HCT116 (cell line): ENCODE data around the gene BEST4. TPM values are rescaled to one million over a fixed set of nuclear protein-coding genes. Genes with fewer than 3 reads are reported as not detected.

Source experiments
- ATAC-seq: fragments of 200-7000 bp; cut with Tn5 transposase; 2 replicates; pipeline ENCODE4 v1.9.1; 2020; ENCODE audit warnings: mild to moderate bottlenecking, moderate library complexity
- BruUV-seq: library from RNA; stranded (reverse); fragments of 400-500 nt; replicated peaks from 2 replicates; lab custom pipeline; 2021; lab: Mats Ljungman, UMichigan
- CTCF ChIA-PET: fragments of 300-600 bp; sonication (Branson Sonifier 250); formaldehyde crosslinking; loops from one replicate; lab custom pipeline; 2021; ENCODE audit warnings: antibody characterized with exemption; lab: Charles Lee
- POLR2A ChIA-PET: fragments of 300-600, 350-600 bp; sonication (Branson Sonifier 250); formaldehyde crosslinking; loops from one replicate; lab custom pipeline; 2021; ENCODE audit warnings: antibody characterized with exemption; lab: Charles Lee
- RAD21 ChIA-PET, 2 experiments: fragments of 300-600 bp; sonication (Branson Sonifier 250); formaldehyde crosslinking; loops; one replicate each; lab custom pipeline; 2023; ENCODE audit warnings: low total read pairs in 2 of 2; ENCODE audit not compliant: uncharacterized antibody in 2 of 2, unreplicated experiment in 2 of 2, low non-redundant PET in 1 of 2; lab: Charles Lee
- DNase-seq: peaks from one replicate; pipeline ENCODE4 v3.0.0-alpha.2; 2010; ENCODE audit warnings: low read depth, low spot score
- H2AFZ ChIP-seq: fragments of 200-600 bp; shearing (Covaris generic), sonication (generic); 2 replicates; pipeline ENCODE4 v1.6.1; 2017; ENCODE audit warnings: low read depth, mixed run types, mixed read lengths, antibody characterized with exemption, low read length; ENCODE audit not compliant: poor library complexity, severe bottlenecking
- H3K27ac ChIP-seq: 2 replicates; pipeline ENCODE4 v1.5.1; 2012; ENCODE audit warnings: low read depth, low read length
- H3K27me3 ChIP-seq: fragments of 200-600 bp; sonication (generic); 2 replicates; pipeline ENCODE4 v1.6.1; 2016; ENCODE audit warnings: mixed run types, low read length, mixed read lengths; ENCODE audit not compliant: insufficient read depth
- H3K36me3 ChIP-seq, 2 experiments: fragments of 200-500 bp in 1 of 2; fragments of 200-600 bp in 1 of 2; sonication (Bioruptor generic) in 1 of 2; sonication (generic) in 1 of 2; 2 replicates each; pipeline versions ENCODE4 v1.5.1 to v1.6.1; 2014 to 2016; ENCODE audit warnings: low read length in 2 of 2, inconsistent platforms in 1 of 2, mixed read lengths in 1 of 2, mixed run types in 1 of 2; ENCODE audit not compliant: insufficient read depth in 2 of 2, control insufficient read depth in 1 of 2
- H3K4me1 ChIP-seq, 2 experiments: fragments of 200-600 bp in 1 of 2; sonication (generic) in 1 of 2; 2 replicates each; pipeline versions ENCODE4 v1.5.1 to v1.6.1; 2012 to 2017; ENCODE audit warnings: low read length in 2 of 2, inconsistent platforms in 1 of 2, mild to moderate bottlenecking in 1 of 2, mixed read lengths in 1 of 2, mixed run types in 1 of 2, moderate library complexity in 1 of 2; ENCODE audit not compliant: insufficient read depth in 2 of 2, control insufficient read depth in 1 of 2
- H3K4me2 ChIP-seq: fragments of 200-600 bp; sonication (generic); 2 replicates; pipeline ENCODE4 v1.6.1; 2017; ENCODE audit warnings: mixed run types, low read length, mixed read lengths
- H3K4me3 ChIP-seq, 2 experiments: fragments of 200-600 bp in 1 of 2; sonication (generic) in 1 of 2; replicated peaks in 1 of 2; 2 replicates each; pipeline ENCODE4 v1.5.1; 2011 to 2016; ENCODE audit warnings: low read length in 2 of 2, control low read depth in 1 of 2, low read depth in 1 of 2, mild to moderate bottlenecking in 1 of 2, mixed read lengths in 1 of 2, mixed run types in 1 of 2
- H3K79me2 ChIP-seq: fragments of 200-600 bp; sonication (generic); 2 replicates; pipeline ENCODE4 v1.6.1; 2017; ENCODE audit warnings: mild to moderate bottlenecking, mixed run types, low read length, moderate library complexity, mixed read lengths; ENCODE audit not compliant: insufficient read depth
- H3K9ac ChIP-seq: fragments of 200-600 bp; sonication (generic); 2 replicates; pipeline ENCODE4 v1.6.1; 2016; ENCODE audit warnings: low read length, mixed read lengths
- H3K9me2 ChIP-seq: fragments of 200-600 bp; sonication (generic), shearing (Covaris generic); 2 replicates; pipeline ENCODE4 v1.6.1; 2017; ENCODE audit warnings: mixed run types, mild to moderate bottlenecking, moderate library complexity; ENCODE audit not compliant: insufficient read depth
- H3K9me3 ChIP-seq, 2 experiments: fragments of 200-500 bp in 1 of 2; fragments of 200-600 bp in 1 of 2; sonication (Bioruptor generic) in 1 of 2; sonication (generic) in 1 of 2; 2 replicates each; pipeline ENCODE4 v1.6.1; 2014 to 2017; ENCODE audit warnings: low read length in 2 of 2, mixed read lengths in 2 of 2, inconsistent platforms in 1 of 2, low read depth in 1 of 2, mild to moderate bottlenecking in 1 of 2, mixed run types in 1 of 2, moderate library complexity in 1 of 2; ENCODE audit not compliant: control insufficient read depth in 1 of 2, insufficient read depth in 1 of 2
- H4K20me1 ChIP-seq: fragments of 200-600 bp; sonication (generic), shearing (Covaris generic); 2 replicates; pipeline ENCODE4 v1.6.1; 2017; ENCODE audit warnings: mixed run types, mild to moderate bottlenecking, moderate library complexity; ENCODE audit not compliant: insufficient read depth
- ELF1 ChIP-seq: IDR thresholded peaks from 2 replicates; pipeline ENCODE4 v1.6.1; 2012; ENCODE audit warnings: low read depth, borderline replicate concordance
- EZH2 ChIP-seq: fragments of 200-600 bp; sonication (generic); IDR thresholded peaks from 2 replicates; pipeline ENCODE4 v1.6.1; 2017; ENCODE audit warnings: antibody characterized with exemption, mixed run types
- EZH2phosphoT487 ChIP-seq: fragments of 200-600 bp; IDR thresholded peaks from 2 replicates; pipeline ENCODE4 v1.6.1; 2018; ENCODE audit warnings: antibody characterized with exemption, borderline replicate concordance
- FOSL1 ChIP-seq: IDR thresholded peaks from 2 replicates; pipeline ENCODE4 v1.6.1; 2012; ENCODE audit warnings: low read depth
- JUND ChIP-seq: IDR thresholded peaks from 2 replicates; pipeline ENCODE4 v1.6.1; 2012
- POLR2A ChIP-seq: IDR thresholded peaks from 2 replicates; pipeline ENCODE4 v1.7.0; 2011; ENCODE audit warnings: borderline replicate concordance; ENCODE audit not compliant: insufficient read depth, insufficient read length; ENCODE audit errors: extremely low read depth
- REST ChIP-seq: IDR thresholded peaks from 2 replicates; pipeline ENCODE4 v1.6.1; 2012; ENCODE audit warnings: low read depth
- SIN3A ChIP-seq: IDR thresholded peaks from 2 replicates; pipeline ENCODE4 v1.6.1; 2012; ENCODE audit warnings: low read depth
- SP1 ChIP-seq: IDR thresholded peaks from 2 replicates; pipeline ENCODE4 v1.6.1; 2012; ENCODE audit warnings: low read depth
- SRF ChIP-seq: IDR thresholded peaks from 2 replicates; pipeline ENCODE4 v1.6.1; 2012; ENCODE audit warnings: low read depth
- TCF7L2 ChIP-seq: IDR thresholded peaks from 2 replicates; pipeline ENCODE4 v1.7.0; 2011; ENCODE audit warnings: borderline replicate concordance, inconsistent platforms; ENCODE audit not compliant: insufficient read depth, insufficient read length; ENCODE audit errors: extremely low read depth
- YY1 ChIP-seq: IDR thresholded peaks from 2 replicates; pipeline ENCODE4 v1.6.1; 2011; ENCODE audit warnings: low read length, low read depth, moderate library complexity, mild to moderate bottlenecking; ENCODE audit not compliant: insufficient replicate concordance; ENCODE audit errors: extremely low read depth
- ZFX ChIP-seq: fragments of 450-650 bp; IDR thresholded peaks from 2 replicates; pipeline ENCODE4 v1.6.1; 2017
- ZNF274 ChIP-seq: fragments of 200-500 bp; sonication (Bioruptor generic); IDR thresholded peaks from 2 replicates; pipeline ENCODE4 v1.6.1; 2014; ENCODE audit warnings: mild to moderate bottlenecking, low read depth, low read length, inconsistent platforms
- intact Hi-C: fragments of 100-400 bp; cut with micrococcal nuclease; formaldehyde crosslinking; loops from 2 replicates; pipeline ENCODE4 v1.10.0; 2022
- total RNA-seq: library from RNA; stranded (reverse); gene quantifications from one replicate; pipeline ENCODE4 v1.2.1, GENCODE V29; 2021; ENCODE audit not compliant: unreplicated experiment
- TF ChIP-seq, protein P1 (sequence below): IDR thresholded peaks from 2 replicates; pipeline ENCODE4 v1.6.1; 2011; ENCODE audit warnings: mild to moderate bottlenecking, low read length, moderate library complexity; ENCODE audit not compliant: insufficient replicate concordance; ENCODE audit errors: extremely low read depth
- TF ChIP-seq, protein P2 (sequence below), 3 experiments: fragments of 200-600 bp in 1 of 3; sonication (generic) in 1 of 3; IDR thresholded peaks in 2 of 3; conservative IDR thresholded peaks in 1 of 3; 2 replicates each; pipeline ENCODE4 v1.5.1; 2012 to 2017; ENCODE audit warnings: low read depth in 2 of 3, low read length in 2 of 3, antibody characterized with exemption in 1 of 3, borderline replicate concordance in 1 of 3, control low read depth in 1 of 3, mild to moderate bottlenecking in 1 of 3, mixed read lengths in 1 of 3, mixed run types in 1 of 3, moderate library complexity in 1 of 3; ENCODE audit not compliant: insufficient read depth in 1 of 3
- TF ChIP-seq, protein P3 (sequence below): IDR thresholded peaks from 2 replicates; pipeline ENCODE4 v1.6.1; 2012
- TF ChIP-seq, protein P4 (sequence below): IDR thresholded peaks from 2 replicates; pipeline ENCODE4 v1.6.1; 2012

Gene BEST4
- total RNA-seq, 1 experiment from 2014 or later = 0.52 TPM

GRCh38 chr1:44817771-44818495 lies 30.0 kb upstream of the BEST4 start:
- ChIA-PET POLR2A (interaction anchor here (0.8 to 9.1 kb wide), 10 partner anchors 10 to 97 kb away, joined by 3 to 200 read pairs (median 47); partner anchors contain the start of genes BEST4, BTBD19, DYNLT4 and PLK3), CTCF (interaction anchor here (0.9 to 1.8 kb wide), 3 partner anchors 9 to 24 kb away, joined by 4 to 8 read pairs (median 7); partner anchors contain the start of genes BTBD19 and PLK3), RAD21 (interaction anchor here (0.7 to 0.9 kb wide), 2 partner anchors 21 to 25 kb away, joined by 3 read pairs; no protein-coding TSS in a partner anchor)
- intact Hi-C loops = no loop called here
- H3K9me2 ChIP-seq = no peaks in the 10 kb centered on the region
- no peaks in the 10 kb centered on the region for H4K20me1 ChIP-seq
- BruUV-seq = no TSS peak
- 0 out of 2 replicates have a peak overlapping the region, but pooled peaks have one; percentile 22 for H3K27ac ChIP-seq
- H3K36me3 ChIP-seq = no peaks in the 10 kb centered on the region
- H3K4me2 ChIP-seq = no peak overlapping the region
- H3K79me2 ChIP-seq = no peaks in the 10 kb centered on the region
- ATAC-seq (no peak), DNase-seq (no peak)
- H2AFZ ChIP-seq = no peak overlapping the region
- no peak overlapping the region for H3K4me3 ChIP-seq
- H3K4me1 ChIP-seq = peaks cover 11 to 39% of the 10 kb centered on the region in 2 experiments
- H3K27me3 ChIP-seq = no peaks in the 10 kb centered on the region
- no peak for TF ChIP-seq SIN3A
- no peak for TF ChIP-seq FOSL1
- no peak for TF ChIP-seq YY1
- TF ChIP-seq ZNF274 = no peak
- no peak for TF ChIP-seq ELF1
- no peak for TF ChIP-seq SP1
- TF ChIP-seq, protein P1, sequence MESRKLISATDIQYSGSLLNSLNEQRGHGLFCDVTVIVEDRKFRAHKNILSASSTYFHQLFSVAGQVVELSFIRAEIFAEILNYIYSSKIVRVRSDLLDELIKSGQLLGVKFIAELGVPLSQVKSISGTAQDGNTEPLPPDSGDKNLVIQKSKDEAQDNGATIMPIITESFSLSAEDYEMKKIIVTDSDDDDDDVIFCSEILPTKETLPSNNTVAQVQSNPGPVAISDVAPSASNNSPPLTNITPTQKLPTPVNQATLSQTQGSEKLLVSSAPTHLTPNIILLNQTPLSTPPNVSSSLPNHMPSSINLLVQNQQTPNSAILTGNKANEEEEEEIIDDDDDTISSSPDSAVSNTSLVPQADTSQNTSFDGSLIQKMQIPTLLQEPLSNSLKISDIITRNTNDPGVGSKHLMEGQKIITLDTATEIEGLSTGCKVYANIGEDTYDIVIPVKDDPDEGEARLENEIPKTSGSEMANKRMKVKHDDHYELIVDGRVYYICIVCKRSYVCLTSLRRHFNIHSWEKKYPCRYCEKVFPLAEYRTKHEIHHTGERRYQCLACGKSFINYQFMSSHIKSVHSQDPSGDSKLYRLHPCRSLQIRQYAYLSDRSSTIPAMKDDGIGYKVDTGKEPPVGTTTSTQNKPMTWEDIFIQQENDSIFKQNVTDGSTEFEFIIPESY = no peak
- no peak for TF ChIP-seq ZFX
- TF ChIP-seq, protein P2, sequence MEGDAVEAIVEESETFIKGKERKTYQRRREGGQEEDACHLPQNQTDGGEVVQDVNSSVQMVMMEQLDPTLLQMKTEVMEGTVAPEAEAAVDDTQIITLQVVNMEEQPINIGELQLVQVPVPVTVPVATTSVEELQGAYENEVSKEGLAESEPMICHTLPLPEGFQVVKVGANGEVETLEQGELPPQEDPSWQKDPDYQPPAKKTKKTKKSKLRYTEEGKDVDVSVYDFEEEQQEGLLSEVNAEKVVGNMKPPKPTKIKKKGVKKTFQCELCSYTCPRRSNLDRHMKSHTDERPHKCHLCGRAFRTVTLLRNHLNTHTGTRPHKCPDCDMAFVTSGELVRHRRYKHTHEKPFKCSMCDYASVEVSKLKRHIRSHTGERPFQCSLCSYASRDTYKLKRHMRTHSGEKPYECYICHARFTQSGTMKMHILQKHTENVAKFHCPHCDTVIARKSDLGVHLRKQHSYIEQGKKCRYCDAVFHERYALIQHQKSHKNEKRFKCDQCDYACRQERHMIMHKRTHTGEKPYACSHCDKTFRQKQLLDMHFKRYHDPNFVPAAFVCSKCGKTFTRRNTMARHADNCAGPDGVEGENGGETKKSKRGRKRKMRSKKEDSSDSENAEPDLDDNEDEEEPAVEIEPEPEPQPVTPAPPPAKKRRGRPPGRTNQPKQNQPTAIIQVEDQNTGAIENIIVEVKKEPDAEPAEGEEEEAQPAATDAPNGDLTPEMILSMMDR (IDR thresholded peaks at IDR 0.05 in 2 of 3, conservative IDR thresholded peaks at IDR 0.05 in 1 of 3; ENCODE audit: borderline replicate concordance in 1 of 3, insufficient read depth in 1 of 3, low read depth in 2 of 3, low read length in 2 of 3) = no peak
- no peak for TF ChIP-seq EZH2phosphoT487
- TF ChIP-seq, protein P3, sequence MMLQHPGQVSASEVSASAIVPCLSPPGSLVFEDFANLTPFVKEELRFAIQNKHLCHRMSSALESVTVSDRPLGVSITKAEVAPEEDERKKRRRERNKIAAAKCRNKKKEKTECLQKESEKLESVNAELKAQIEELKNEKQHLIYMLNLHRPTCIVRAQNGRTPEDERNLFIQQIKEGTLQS = no peak
- no peak for TF ChIP-seq EZH2
- no peak for TF ChIP-seq POLR2A
- no peak for TF ChIP-seq JUND
- TF ChIP-seq SRF = no peak
- no peak for TF ChIP-seq REST
- no peak for TF ChIP-seq TCF7L2
- TF ChIP-seq, protein P4, sequence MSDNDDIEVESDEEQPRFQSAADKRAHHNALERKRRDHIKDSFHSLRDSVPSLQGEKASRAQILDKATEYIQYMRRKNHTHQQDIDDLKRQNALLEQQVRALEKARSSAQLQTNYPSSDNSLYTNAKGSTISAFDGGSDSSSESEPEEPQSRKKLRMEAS = no peak
- no peaks in the 10 kb centered on the region for H3K9me3 ChIP-seq
- H3K9ac ChIP-seq = no peak overlapping the region
